GM18499 (cell line): ENCODE results near the gene IQSEC1.
A peak's percentile ranks its signal among the peaks of the same experiment; 100 is the strongest.

Experiments
- ATAC-seq: cut with Tn5 transposase; IDR thresholded peaks from one replicate; pipeline ENCODE4 v1.9.1; 2021; ENCODE audit warnings: moderate number of reproducible peaks; ENCODE audit not compliant: insufficient read depth, unreplicated experiment

The IQSEC1 gene

GRCh38 chr3:12991861-12992281 is 81.4 kb downstream of the IQSEC1 start:
- no peak for ATAC-seq

- ATAC-seq = no peak
Measured at GRCh38 chr3:12991481-12991837, 81.8 kb downstream of the IQSEC1 start.

GRCh38 chr3:12990781-12991480 is 82.3 kb downstream of the IQSEC1 start:
- ATAC-seq = no peak

- ATAC-seq = no peak
Measured at GRCh38 chr3:12990306-12990705, 82.9 kb downstream of the IQSEC1 start.

- no peak for ATAC-seq
Measured at GRCh38 chr3:12988728-12989454, 84.3 kb downstream of the IQSEC1 start.

GRCh38 chr3:12987602-12988001 is 85.6 kb downstream of the IQSEC1 start:
- ATAC-seq = no peak

GRCh38 chr3:12986986-12987385 is 86.2 kb downstream of the IQSEC1 start:
- ATAC-seq = no peak

GRCh38 chr3:12986521-12986920 is 86.7 kb downstream of the IQSEC1 start:
- ATAC-seq = no peak

- ATAC-seq = no peak
Measured at GRCh38 chr3:12986031-12986430, 87.2 kb downstream of the IQSEC1 start.

- no peak for ATAC-seq
Measured at GRCh38 chr3:12985148-12985547, 88.1 kb downstream of the IQSEC1 start.

GRCh38 chr3:12984023-12984823 is 89.0 kb downstream of the IQSEC1 start:
- no peak for ATAC-seq

GRCh38 chr3:12983319-12983718 is 89.9 kb downstream of the IQSEC1 start:
- no peak for ATAC-seq

GRCh38 chr3:12982619-12983101 is 90.6 kb downstream of the IQSEC1 start:
- peak; percentile 42 for ATAC-seq

- ATAC-seq = no peak
Measured at GRCh38 chr3:12981306-12982275, 91.6 kb downstream of the IQSEC1 start.

- ATAC-seq = no peak
Measured at GRCh38 chr3:12980596-12981290, 92.5 kb downstream of the IQSEC1 start.

GRCh38 chr3:12979947-12980487 is 93.2 kb downstream of the IQSEC1 start:
- ATAC-seq = no peak

- no peak for ATAC-seq
Measured at GRCh38 chr3:12979151-12979946, 93.9 kb downstream of the IQSEC1 start.

- ATAC-seq = no peak
Measured at GRCh38 chr3:12978682-12979081, 94.5 kb downstream of the IQSEC1 start.
